ENCODE measurements around the gene ATF7IP2.
A peak's percentile ranks its signal among the peaks of the same experiment; 100 is the strongest.
"Not testable (repeated sequence)": the region's sequence is repeated elsewhere in the genome, so short reads cannot be mapped to it uniquely, and the experiment has no call there.

The ATF7IP2 gene

DNA sequence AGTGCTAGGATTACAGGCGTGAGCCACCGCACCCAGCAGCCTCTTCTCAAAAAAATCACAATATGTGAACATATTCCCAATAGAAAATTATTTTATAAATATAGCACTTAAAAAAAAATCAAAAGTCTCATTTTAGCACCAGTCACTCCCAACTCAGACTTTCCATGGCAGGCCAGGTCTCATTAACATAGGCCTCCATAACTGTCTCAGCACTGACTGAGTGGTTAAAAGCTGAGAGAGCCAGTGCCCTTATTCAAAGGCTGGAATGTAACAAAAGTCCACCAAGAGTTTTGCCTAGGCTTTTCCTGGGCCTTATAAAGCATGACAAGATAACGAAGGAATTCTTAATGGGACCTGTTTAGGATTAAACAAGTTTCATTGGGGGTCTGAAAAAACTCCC lies 114.7 kb downstream of the ATF7IP2 start:
- in situ Hi-C loops (cut with MboI; ENCODE audit: low sequenced_read_pairs, unreplicated experiment) = loop anchor here (10.0 kb wide), 1 partner anchor 186 kb away; no protein-coding TSS in a partner anchor
- DNase-seq (ENCODE audit: low spot score) = no peak
- TF ChIP-seq, protein P1, sequence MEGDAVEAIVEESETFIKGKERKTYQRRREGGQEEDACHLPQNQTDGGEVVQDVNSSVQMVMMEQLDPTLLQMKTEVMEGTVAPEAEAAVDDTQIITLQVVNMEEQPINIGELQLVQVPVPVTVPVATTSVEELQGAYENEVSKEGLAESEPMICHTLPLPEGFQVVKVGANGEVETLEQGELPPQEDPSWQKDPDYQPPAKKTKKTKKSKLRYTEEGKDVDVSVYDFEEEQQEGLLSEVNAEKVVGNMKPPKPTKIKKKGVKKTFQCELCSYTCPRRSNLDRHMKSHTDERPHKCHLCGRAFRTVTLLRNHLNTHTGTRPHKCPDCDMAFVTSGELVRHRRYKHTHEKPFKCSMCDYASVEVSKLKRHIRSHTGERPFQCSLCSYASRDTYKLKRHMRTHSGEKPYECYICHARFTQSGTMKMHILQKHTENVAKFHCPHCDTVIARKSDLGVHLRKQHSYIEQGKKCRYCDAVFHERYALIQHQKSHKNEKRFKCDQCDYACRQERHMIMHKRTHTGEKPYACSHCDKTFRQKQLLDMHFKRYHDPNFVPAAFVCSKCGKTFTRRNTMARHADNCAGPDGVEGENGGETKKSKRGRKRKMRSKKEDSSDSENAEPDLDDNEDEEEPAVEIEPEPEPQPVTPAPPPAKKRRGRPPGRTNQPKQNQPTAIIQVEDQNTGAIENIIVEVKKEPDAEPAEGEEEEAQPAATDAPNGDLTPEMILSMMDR (IDR thresholded peaks at IDR 0.05; ENCODE audit: borderline replicate concordance, control extremely low read depth, extremely low read depth, insufficient read depth, missing control alignments) = no peak

DNA sequence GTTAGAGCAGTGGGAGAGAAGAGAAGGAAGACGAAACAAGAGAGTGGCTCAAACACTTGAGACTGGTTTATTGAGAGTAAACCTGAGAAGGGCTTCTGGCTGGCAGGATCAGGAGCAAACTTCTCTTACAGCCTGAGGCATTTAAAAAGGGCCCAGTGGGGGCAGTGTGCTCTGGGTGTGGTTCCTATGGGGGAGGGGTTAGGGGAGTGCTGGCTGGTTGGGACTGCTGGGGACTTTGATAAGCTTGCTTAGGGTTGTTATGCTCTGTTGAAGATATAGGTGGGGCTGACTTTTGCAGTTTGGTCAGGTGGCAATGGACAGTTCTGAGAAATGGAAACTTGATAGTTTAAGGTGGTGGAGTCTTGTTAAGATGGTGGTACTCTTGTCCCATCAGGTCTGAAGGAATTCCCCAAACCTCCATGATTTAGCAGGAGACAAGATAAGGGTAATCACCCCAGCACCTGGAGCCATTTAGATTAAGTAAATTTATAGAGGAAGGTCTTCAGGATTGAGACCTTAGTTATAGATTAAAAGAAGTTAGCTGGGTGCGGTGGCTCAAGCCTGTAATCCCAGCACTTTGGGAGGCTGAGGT lies 115.3 kb downstream of the ATF7IP2 start:
- in situ Hi-C loops (cut with MboI; ENCODE audit: low sequenced_read_pairs, unreplicated experiment) = loop anchor here (10.0 kb wide), 1 partner anchor 186 kb away; no protein-coding TSS in a partner anchor
- DNase-seq (ENCODE audit: low spot score) = no peak
- TF ChIP-seq, protein P1 (IDR thresholded peaks at IDR 0.05; ENCODE audit: borderline replicate concordance, control extremely low read depth, extremely low read depth, insufficient read depth, missing control alignments) = no peak

DNA sequence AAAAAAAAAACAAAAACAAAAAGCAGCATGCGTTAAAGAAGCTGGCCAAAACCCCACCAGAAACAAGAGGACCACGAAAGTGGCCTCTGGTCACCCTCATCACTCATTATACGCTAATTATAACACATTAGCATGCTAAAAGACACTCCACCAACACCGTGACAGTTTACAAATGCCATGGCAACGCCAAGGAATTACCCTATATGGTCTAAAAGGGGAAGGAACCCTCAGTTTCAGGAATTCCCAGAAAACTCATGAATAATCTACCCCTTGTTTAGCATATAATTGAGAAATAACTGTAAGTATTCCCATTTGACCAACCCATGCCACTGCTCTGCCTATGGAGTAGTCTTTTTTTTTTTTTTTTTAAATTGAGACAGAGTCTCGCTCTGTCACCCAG lies 116.9 kb downstream of the ATF7IP2 start:
- TF ChIP-seq, protein P1 (IDR thresholded peaks at IDR 0.05; ENCODE audit: borderline replicate concordance, control extremely low read depth, extremely low read depth, insufficient read depth, missing control alignments) = no peak
- DNase-seq (ENCODE audit: low spot score) = no peak
- in situ Hi-C loops (cut with MboI; ENCODE audit: low sequenced_read_pairs, unreplicated experiment) = loop anchor here (10.0 kb wide), 1 partner anchor 188 kb away; no protein-coding TSS in a partner anchor

GRCh38 chr16:10504404-10504885 lies 118.6 kb downstream of the ATF7IP2 start:
- no peak for DNase-seq (ENCODE audit: low spot score)
- TF ChIP-seq, protein P1 (IDR thresholded peaks at IDR 0.05; ENCODE audit: borderline replicate concordance, control extremely low read depth, extremely low read depth, insufficient read depth, missing control alignments) = no peak
- in situ Hi-C loops (cut with MboI; ENCODE audit: low sequenced_read_pairs, unreplicated experiment) = loop anchor here (10.0 kb wide), 1 partner anchor 190 kb away; no protein-coding TSS in a partner anchor

DNA sequence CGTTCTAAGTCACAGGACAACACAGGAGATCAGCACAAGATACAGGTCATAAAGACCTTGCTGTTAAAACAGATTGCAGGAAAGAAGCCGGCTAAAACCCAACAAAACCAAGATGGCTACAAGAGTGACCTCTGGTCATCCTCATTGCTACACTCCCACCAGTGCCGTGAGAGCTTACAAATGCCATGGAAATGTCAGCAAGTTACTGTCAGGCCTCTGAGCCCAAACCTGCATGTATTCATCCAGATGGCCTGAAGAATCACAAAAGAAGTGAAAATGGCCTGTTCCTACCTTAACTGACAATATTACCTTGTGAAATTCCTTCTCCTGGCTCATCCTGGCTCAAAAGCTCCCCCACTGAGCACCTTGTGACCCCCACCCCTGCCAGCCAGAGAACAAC lies 119.4 kb downstream of the ATF7IP2 start:
- in situ Hi-C loops (cut with MboI; ENCODE audit: low sequenced_read_pairs, unreplicated experiment) = loop anchor here (10.0 kb wide), 1 partner anchor 190 kb away; no protein-coding TSS in a partner anchor
- DNase-seq (ENCODE audit: low spot score) = not testable (repeated sequence)

GRCh38 chr16:10509534-10510025 lies 123.7 kb downstream of the ATF7IP2 start:
- TF ChIP-seq, protein P1 (IDR thresholded peaks at IDR 0.05; ENCODE audit: borderline replicate concordance, control extremely low read depth, extremely low read depth, insufficient read depth, missing control alignments) = peak; percentile 67
- in situ Hi-C loops (cut with MboI; ENCODE audit: low sequenced_read_pairs, unreplicated experiment) = loop anchor here (5.0 to 10.0 kb wide), 3 partner anchors 195 to 405 kb away; no protein-coding TSS in a partner anchor
- peak; percentile 78 for DNase-seq (ENCODE audit: low spot score)

DNA sequence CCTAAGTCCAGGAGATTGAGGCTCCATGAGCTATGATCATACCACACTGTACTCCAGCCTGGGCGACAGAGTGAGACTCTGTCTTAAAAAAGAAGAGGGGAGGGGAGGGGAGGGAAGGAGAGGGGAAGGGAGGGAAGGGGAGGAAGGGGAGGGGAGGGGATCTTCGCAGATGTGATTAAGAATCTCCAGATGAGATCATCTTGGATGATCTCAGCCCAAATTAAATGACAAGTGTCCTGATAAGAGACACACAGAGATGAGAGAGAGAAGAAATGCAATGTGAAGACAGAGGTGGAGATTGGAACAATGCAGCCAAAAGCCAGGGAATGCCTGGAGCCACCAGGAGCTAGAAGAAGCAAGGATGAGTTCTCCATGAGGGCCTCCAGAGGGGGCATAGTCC lies 124.4 kb downstream of the ATF7IP2 start:
- DNase-seq (ENCODE audit: low spot score) = no peak
- in situ Hi-C loops (cut with MboI; ENCODE audit: low sequenced_read_pairs, unreplicated experiment) = loop anchor here (5.0 to 10.0 kb wide), 2 partner anchors 258 to 405 kb away; no protein-coding TSS in a partner anchor
- TF ChIP-seq, protein P1 (IDR thresholded peaks at IDR 0.05; ENCODE audit: borderline replicate concordance, control extremely low read depth, extremely low read depth, insufficient read depth, missing control alignments) = no peak
